ENCODE results near the gene NR6A1.

DNA sequence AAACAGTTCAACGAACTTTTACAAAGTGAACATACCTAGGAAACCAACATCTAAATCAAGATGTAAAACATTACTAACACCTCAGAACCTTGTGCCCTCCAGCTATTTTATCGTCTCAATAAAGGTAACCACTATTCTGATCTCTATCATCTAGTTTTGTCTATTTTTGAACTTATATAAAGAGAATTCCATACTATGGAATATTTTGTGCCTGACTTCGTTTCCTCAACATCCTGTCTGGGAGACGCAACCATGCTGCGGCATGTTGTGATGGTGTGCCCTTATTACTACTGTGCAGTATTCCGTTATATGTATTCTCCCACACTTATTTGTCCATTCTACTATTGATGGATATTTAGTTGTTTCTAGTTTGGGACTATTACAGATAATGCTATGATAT, 99.2 kb downstream of the NR6A1 start:
- no peak for TF ChIP-seq CTCF (conservative IDR thresholded peaks at IDR 0.05; ENCODE audit: low read depth in 2 of 2)
- TF ChIP-seq EZH2 (IDR thresholded peaks at IDR 0.05; ENCODE audit: low read depth, unreplicated experiment) = no peak
- no peak for TF ChIP-seq POLR2AphosphoS5 (IDR thresholded peaks at IDR 0.05; ENCODE audit: low read depth)
- no peak for TF ChIP-seq ZNF114 (CRISPR knock-in tag; IDR thresholded peaks at IDR 0.05)
- TF ChIP-seq EZH2phosphoT487 (IDR thresholded peaks at IDR 0.05; ENCODE audit: unreplicated experiment) = no peak
- TF ChIP-seq STAT1 (IDR thresholded peaks at IDR 0.05; ENCODE audit: unreplicated experiment) = no peak
- TF ChIP-seq ETS1 (IDR thresholded peaks at IDR 0.05) = no peak
- no peak for TF ChIP-seq REST (IDR thresholded peaks at IDR 0.05; ENCODE audit: unreplicated experiment)
- no peak for TF ChIP-seq CREB1 (CRISPR knock-in tag; IDR thresholded peaks at IDR 0.05; ENCODE audit: low read depth)
- no peak for TF ChIP-seq ZNF331 (CRISPR knock-in tag; IDR thresholded peaks at IDR 0.05; ENCODE audit: low read depth)
